ENCODE measurements around the gene NUMB.

The NUMB gene

GRCh38 chr14:73463411-73463810 lies 5.1 kb upstream of the NUMB start:
- no peak overlapping the region for H3K14ac ChIP-seq (ENCODE audit: low read length)
- H2AK5ac ChIP-seq (ENCODE audit: low read depth, low read length) = no peak overlapping the region
- no peak for DNase-seq (ENCODE audit: low spot score)
- no peak overlapping the region for H2BK120ac ChIP-seq (ENCODE audit: low read depth, low read length)
- H2BK15ac ChIP-seq (ENCODE audit: low read length) = no peak overlapping the region
- H3K4ac ChIP-seq (ENCODE audit: low read length) = no peak overlapping the region
- no peak overlapping the region for H2BK12ac ChIP-seq (ENCODE audit: low read length)
- no peak overlapping the region for H3K4me3 ChIP-seq (ENCODE audit: low read length in 2 of 2)
- no peak overlapping the region for H3K27ac ChIP-seq (replicated peaks; ENCODE audit: low read length)
- no peak overlapping the region for H4K8ac ChIP-seq (ENCODE audit: low read depth, low read length)
- H3K36me3 ChIP-seq (replicated peaks in 1 of 2; ENCODE audit: control insufficient read depth in 2 of 2, insufficient read depth in 2 of 2, low read length in 2 of 2) = no peaks in the 10 kb centered on the region
- no peak overlapping the region for H3K18ac ChIP-seq (ENCODE audit: low read length)
- no CpG with 5 or more reads among the region's 5 CpGs for WGBS, 2 donors (ENCODE audit: extremely low coverage in 2 of 2, insufficient read length in 2 of 2, insufficient replicate concordance in 1 of 2)
- no peak overlapping the region for H2AFZ ChIP-seq (ENCODE audit: low read length)
- peaks cover 3 to 4% of the 10 kb centered on the region in 2 donors for H3K4me1 ChIP-seq (ENCODE audit: control insufficient read depth in 2 of 2, insufficient read depth in 1 of 2, low read depth in 1 of 2, low read length in 2 of 2)
- H3K9ac ChIP-seq (ENCODE audit: low read depth, low read length, poor library complexity) = no peak overlapping the region
- H4K91ac ChIP-seq (ENCODE audit: low read depth, low read length, poor library complexity) = no peak overlapping the region
- no peak overlapping the region for H2BK5ac ChIP-seq (ENCODE audit: low read length)
- no peaks in the 10 kb centered on the region for H3K27me3 ChIP-seq (ENCODE audit: control insufficient read depth in 3 of 3, insufficient read depth in 3 of 3, low read depth in 1 of 3, low read length in 3 of 3)
- H3K79me1 ChIP-seq (ENCODE audit: low read depth, low read length) = no peaks in the 10 kb centered on the region
- no peak overlapping the region for H3K4me2 ChIP-seq (ENCODE audit: insufficient read depth, low read length, poor library complexity, severe bottlenecking)
- no peaks in the 10 kb centered on the region for H3K9me3 ChIP-seq (replicated peaks in 1 of 2; ENCODE audit: control insufficient read depth in 2 of 2, insufficient read depth in 1 of 2, low read depth in 1 of 2, low read length in 2 of 2)
- H3K23ac ChIP-seq (ENCODE audit: low read depth, low read length, poor library complexity) = no peak overlapping the region

GRCh38 chr14:73462815-73463214 lies 4.5 kb upstream of the NUMB start:
- Histone ChIP-seq H3K23ac (ENCODE audit: low read depth, low read length, poor library complexity) (no peak overlapping the region), H3K4me2 (ENCODE audit: insufficient read depth, low read length, poor library complexity, severe bottlenecking) (no peak overlapping the region), H3K4me1 (ENCODE audit: control insufficient read depth in 2 of 2, insufficient read depth in 1 of 2, low read depth in 1 of 2, low read length in 2 of 2) (peaks cover 3 to 4% of the 10 kb centered on the region in 2 donors), H3K4ac (ENCODE audit: low read length) (no peak overlapping the region), H3K9me3 (replicated peaks in 1 of 2; ENCODE audit: control insufficient read depth in 2 of 2, insufficient read depth in 1 of 2, low read depth in 1 of 2, low read length in 2 of 2) (no peaks in the 10 kb centered on the region), H3K18ac (ENCODE audit: low read length) (no peak overlapping the region), H3K9ac (ENCODE audit: low read depth, low read length, poor library complexity) (no peak overlapping the region), H2BK120ac (ENCODE audit: low read depth, low read length) (no peak overlapping the region), H3K14ac (ENCODE audit: low read length) (no peak overlapping the region), H2BK12ac (ENCODE audit: low read length) (no peak overlapping the region), H2BK5ac (ENCODE audit: low read length) (no peak overlapping the region), H3K36me3 (replicated peaks in 1 of 2; ENCODE audit: control insufficient read depth in 2 of 2, insufficient read depth in 2 of 2, low read length in 2 of 2) (no peaks in the 10 kb centered on the region), H3K27me3 (ENCODE audit: control insufficient read depth in 3 of 3, insufficient read depth in 3 of 3, low read depth in 1 of 3, low read length in 3 of 3) (no peaks in the 10 kb centered on the region), H3K27ac (replicated peaks; ENCODE audit: low read length) (no peak overlapping the region), H2AK5ac (ENCODE audit: low read depth, low read length) (no peak overlapping the region), H3K4me3 (ENCODE audit: low read length in 2 of 2) (no peak overlapping the region), H3K79me1 (ENCODE audit: low read depth, low read length) (peaks cover 2% of the 10 kb centered on the region), H4K91ac (ENCODE audit: low read depth, low read length, poor library complexity) (no peak overlapping the region), H4K8ac (ENCODE audit: low read depth, low read length) (no peak overlapping the region), H2BK15ac (ENCODE audit: low read length) (no peak overlapping the region), H2AFZ (ENCODE audit: low read length) (peak overlapping the region; percentile 54)
- WGBS, 2 donors (ENCODE audit: extremely low coverage in 2 of 2, insufficient read length in 2 of 2, insufficient replicate concordance in 1 of 2) = no CpG with 5 or more reads among the region's 4 CpGs
- no peak for DNase-seq (ENCODE audit: low spot score)

GRCh38 chr14:73462048-73462715 lies 3.8 kb upstream of the NUMB start:
- Histone ChIP-seq H4K8ac (ENCODE audit: low read depth, low read length) (no peak overlapping the region), H3K9ac (ENCODE audit: low read depth, low read length, poor library complexity) (no peak overlapping the region), H2BK12ac (ENCODE audit: low read length) (no peak overlapping the region), H3K18ac (ENCODE audit: low read length) (no peak overlapping the region), H3K4me2 (ENCODE audit: insufficient read depth, low read length, poor library complexity, severe bottlenecking) (no peak overlapping the region), H3K27me3 (ENCODE audit: control insufficient read depth in 3 of 3, insufficient read depth in 3 of 3, low read depth in 1 of 3, low read length in 3 of 3) (no peaks in the 10 kb centered on the region), H4K91ac (ENCODE audit: low read depth, low read length, poor library complexity) (no peak overlapping the region), H2BK15ac (ENCODE audit: low read length) (no peak overlapping the region), H2AK5ac (ENCODE audit: low read depth, low read length) (no peak overlapping the region), H3K79me1 (ENCODE audit: low read depth, low read length) (peaks cover 2% of the 10 kb centered on the region), H2BK120ac (ENCODE audit: low read depth, low read length) (no peak overlapping the region), H3K14ac (ENCODE audit: low read length) (no peak overlapping the region), H3K4me3 (ENCODE audit: low read length in 2 of 2) (no peak overlapping the region), H3K9me3 (replicated peaks in 1 of 2; ENCODE audit: control insufficient read depth in 2 of 2, insufficient read depth in 1 of 2, low read depth in 1 of 2, low read length in 2 of 2) (no peaks in the 10 kb centered on the region), H2BK5ac (ENCODE audit: low read length) (no peak overlapping the region), H2AFZ (ENCODE audit: low read length) (peak overlapping the region; percentile 54), H3K36me3 (replicated peaks in 1 of 2; ENCODE audit: control insufficient read depth in 2 of 2, insufficient read depth in 2 of 2, low read length in 2 of 2) (no peaks in the 10 kb centered on the region), H3K4me1 (ENCODE audit: control insufficient read depth in 2 of 2, insufficient read depth in 1 of 2, low read depth in 1 of 2, low read length in 2 of 2) (peaks cover 3 to 4% of the 10 kb centered on the region in 2 donors), H3K4ac (ENCODE audit: low read length) (no peak overlapping the region), H3K23ac (ENCODE audit: low read depth, low read length, poor library complexity) (no peak overlapping the region), H3K27ac (replicated peaks; ENCODE audit: low read length) (no peak overlapping the region)
- no CpG with 5 or more reads among the region's 6 CpGs for WGBS, 2 donors (ENCODE audit: extremely low coverage in 2 of 2, insufficient read length in 2 of 2, insufficient replicate concordance in 1 of 2)
- DNase-seq (ENCODE audit: low spot score) = no peak

GRCh38 chr14:73461478-73462047 lies 3.2 kb upstream of the NUMB start:
- Histone ChIP-seq H3K36me3 (replicated peaks in 1 of 2; ENCODE audit: control insufficient read depth in 2 of 2, insufficient read depth in 2 of 2, low read length in 2 of 2) (no peaks in the 10 kb centered on the region), H3K4ac (ENCODE audit: low read length) (no peak overlapping the region), H3K14ac (ENCODE audit: low read length) (no peak overlapping the region), H2BK15ac (ENCODE audit: low read length) (no peak overlapping the region), H3K9ac (ENCODE audit: low read depth, low read length, poor library complexity) (no peak overlapping the region), H2AK5ac (ENCODE audit: low read depth, low read length) (no peak overlapping the region), H4K8ac (ENCODE audit: low read depth, low read length) (no peak overlapping the region), H3K79me1 (ENCODE audit: low read depth, low read length) (peaks cover 2% of the 10 kb centered on the region), H3K4me1 (ENCODE audit: control insufficient read depth in 2 of 2, insufficient read depth in 1 of 2, low read depth in 1 of 2, low read length in 2 of 2) (peaks cover 3 to 4% of the 10 kb centered on the region in 2 donors), H2AFZ (ENCODE audit: low read length) (peak overlapping the region; percentile 54), H3K4me3 (ENCODE audit: low read length in 2 of 2) (no peak overlapping the region), H2BK12ac (ENCODE audit: low read length) (no peak overlapping the region), H3K23ac (ENCODE audit: low read depth, low read length, poor library complexity) (no peak overlapping the region), H2BK5ac (ENCODE audit: low read length) (no peak overlapping the region), H4K91ac (ENCODE audit: low read depth, low read length, poor library complexity) (no peak overlapping the region), H3K27me3 (ENCODE audit: control insufficient read depth in 3 of 3, insufficient read depth in 3 of 3, low read depth in 1 of 3, low read length in 3 of 3) (no peaks in the 10 kb centered on the region), H3K18ac (ENCODE audit: low read length) (no peak overlapping the region), H3K9me3 (replicated peaks in 1 of 2; ENCODE audit: control insufficient read depth in 2 of 2, insufficient read depth in 1 of 2, low read depth in 1 of 2, low read length in 2 of 2) (no peaks in the 10 kb centered on the region), H3K27ac (replicated peaks; ENCODE audit: low read length) (no peak overlapping the region), H3K4me2 (ENCODE audit: insufficient read depth, low read length, poor library complexity, severe bottlenecking) (no peak overlapping the region), H2BK120ac (ENCODE audit: low read depth, low read length) (no peak overlapping the region)
- DNase-seq (ENCODE audit: low spot score) = no peak
- WGBS, 2 donors (ENCODE audit: extremely low coverage in 2 of 2, insufficient read length in 2 of 2, insufficient replicate concordance in 1 of 2) = no CpG with 5 or more reads among the region's 6 CpGs

All from neuronal stem cell (in vitro differentiated cells).